Fibroblast of villous mesenchyme (primary cell): ENCODE results near the gene TNFAIP1. TPM values are rescaled to one million over a fixed set of nuclear protein-coding genes. Genes with fewer than 3 reads are reported as not detected.

ENCODE experiments used
- DNase-seq: peaks from one replicate; pipeline ENCODE4 v3.0.0-alpha.2; 2010; ENCODE audit warnings: low read depth
- H3K4me3 ChIP-seq: 2 replicates; pipeline ENCODE4 v1.5.1; 2011; ENCODE audit warnings: low read depth, mild to moderate bottlenecking, low read length
- CTCF ChIP-seq: IDR thresholded peaks from 2 replicates; pipeline ENCODE4 v1.5.1; 2012; ENCODE audit warnings: low read depth, mild to moderate bottlenecking, low read length; ENCODE audit not compliant: insufficient read depth
- total RNA-seq: library from RNA; depleted of rRNA; stranded (reverse); fragments of >200 nt; gene quantifications from 2 replicates; pipeline ENCODE4 v1.2.3, GENCODE V29; 2012

TNFAIP1 gene
- total RNA-seq, 1 donor = 50.1 TPM

- no peak for TF ChIP-seq CTCF
- no peak overlapping the region for H3K4me3 ChIP-seq
- no peak for DNase-seq
Measured at GRCh38 chr17:28339431-28339830, 3.9 kb downstream of the TNFAIP1 start.

GRCh38 chr17:28340374-28340773 lies 4.8 kb downstream of the TNFAIP1 start:
- no peak for TF ChIP-seq CTCF
- no peak for DNase-seq
- H3K4me3 ChIP-seq = no peak overlapping the region

GRCh38 chr17:28341516-28341915 lies 6.0 kb downstream of the TNFAIP1 start:
- TF ChIP-seq CTCF = no peak
- H3K4me3 ChIP-seq = no peak overlapping the region
- DNase-seq = no peak

GRCh38 chr17:28342313-28342712 lies 6.8 kb downstream of the TNFAIP1 start:
- H3K4me3 ChIP-seq = no peak overlapping the region
- no peak for DNase-seq

GRCh38 chr17:28343491-28343932 lies 8.0 kb downstream of the TNFAIP1 start:
- H3K4me3 ChIP-seq = no peak overlapping the region
- no peak for DNase-seq
- TF ChIP-seq CTCF = no peak

More at GRCh38 chr17:28342313-28342712, 6.8 kb downstream of the TNFAIP1 start:
- no peak for TF ChIP-seq CTCF

- TF ChIP-seq CTCF = no peak
- no peak overlapping the region for H3K4me3 ChIP-seq
- no peak for DNase-seq
Measured at GRCh38 chr17:28344011-28344410, 8.4 kb downstream of the TNFAIP1 start.

GRCh38 chr17:28344435-28344901 lies 8.9 kb downstream of the TNFAIP1 start:
- no peak for DNase-seq
- no peak for TF ChIP-seq CTCF
- no peak overlapping the region for H3K4me3 ChIP-seq
